HG02970 (cell line): ENCODE measurements around the gene MIPOL1.

ENCODE experiments used
- ATAC-seq: cut with Tn5 transposase; IDR thresholded peaks from one replicate; pipeline ENCODE4 v1.9.1; 2021; ENCODE audit warnings: mild to moderate bottlenecking, moderate library complexity, moderate number of reproducible peaks; ENCODE audit not compliant: unreplicated experiment, low FRiP score

The MIPOL1 gene

DNA sequence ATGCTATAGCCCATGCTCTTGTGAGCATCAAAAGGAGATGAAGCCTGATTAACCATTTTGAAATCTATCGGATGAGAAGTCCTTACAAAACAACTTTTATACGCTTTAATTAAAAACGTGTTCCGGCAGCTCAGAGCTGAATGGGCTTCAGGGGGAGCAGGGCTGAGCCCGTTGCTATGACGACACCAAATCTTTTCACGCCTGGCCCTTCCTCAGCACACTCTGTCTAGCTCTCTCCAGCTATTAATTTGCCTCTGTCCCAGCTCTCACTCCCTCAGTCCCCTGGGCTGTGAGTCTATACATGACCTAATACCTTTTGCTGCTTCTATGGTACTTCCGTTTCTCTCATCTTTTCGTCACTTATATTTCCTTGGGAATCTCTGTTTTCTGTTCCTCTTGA lies 381.5 kb downstream of the MIPOL1 start:
- no peak for ATAC-seq

DNA sequence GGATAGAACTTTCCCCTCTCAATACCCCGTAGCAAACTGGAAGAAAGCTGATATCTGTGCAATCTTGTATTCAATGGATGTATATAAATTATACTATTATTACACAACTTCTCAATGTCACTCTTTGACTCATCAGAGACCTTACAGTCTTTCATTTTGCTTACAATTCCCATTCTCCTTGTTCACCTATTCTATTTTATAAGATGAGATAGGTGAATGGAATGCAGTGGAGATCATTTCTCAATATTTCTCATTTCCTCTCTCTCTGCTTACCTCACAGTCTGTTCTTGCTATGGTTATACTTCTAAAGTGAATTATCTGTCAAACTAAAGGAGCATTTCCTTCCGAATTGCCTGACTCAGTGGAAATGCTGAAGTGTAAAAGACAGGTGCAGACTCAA lies 382.4 kb downstream of the MIPOL1 start:
- ATAC-seq, result no peak

DNA sequence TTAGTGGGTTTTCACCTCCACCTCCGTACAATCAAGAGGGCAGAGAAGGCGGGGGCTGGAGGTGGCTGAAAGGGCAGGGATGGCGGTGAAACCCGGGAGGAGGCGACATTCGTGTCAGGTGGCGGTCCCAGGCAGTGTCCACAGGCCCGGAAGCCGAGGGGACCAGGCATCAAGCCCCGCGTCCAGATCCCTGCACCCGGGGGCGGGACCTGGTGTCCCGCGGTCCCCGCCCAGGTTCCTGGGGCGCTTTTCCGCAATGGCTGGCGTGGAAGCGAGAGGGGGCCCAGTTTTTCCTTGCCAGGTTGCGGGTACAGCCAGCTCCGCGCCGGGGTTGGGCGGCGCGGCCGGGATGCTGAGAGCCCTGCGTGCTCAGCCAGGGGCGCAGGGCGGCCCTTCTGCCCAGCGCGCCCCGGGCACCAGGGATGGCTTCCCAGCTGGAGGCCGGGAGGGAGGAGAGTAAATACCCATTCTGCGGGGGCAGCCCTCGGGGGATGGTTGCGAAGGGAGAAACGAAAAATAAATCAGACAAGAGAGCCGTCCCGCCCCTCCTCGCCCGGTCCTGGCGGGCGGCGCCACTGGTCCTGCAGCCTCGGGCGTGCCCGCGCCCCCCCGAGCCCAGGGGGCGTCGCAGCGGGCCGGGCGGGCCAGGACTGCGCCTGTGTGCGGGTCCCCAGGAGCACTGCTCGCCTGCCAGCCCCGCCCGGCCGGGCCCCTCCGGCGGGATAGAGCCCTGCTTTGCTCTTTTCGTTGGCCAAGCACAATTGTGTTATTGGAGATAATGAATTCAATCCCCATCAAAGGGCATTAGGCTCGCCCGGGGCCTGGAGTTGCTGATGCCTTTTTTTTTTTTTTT lies 385.8 kb downstream of the MIPOL1 start:
- no peak for ATAC-seq

DNA sequence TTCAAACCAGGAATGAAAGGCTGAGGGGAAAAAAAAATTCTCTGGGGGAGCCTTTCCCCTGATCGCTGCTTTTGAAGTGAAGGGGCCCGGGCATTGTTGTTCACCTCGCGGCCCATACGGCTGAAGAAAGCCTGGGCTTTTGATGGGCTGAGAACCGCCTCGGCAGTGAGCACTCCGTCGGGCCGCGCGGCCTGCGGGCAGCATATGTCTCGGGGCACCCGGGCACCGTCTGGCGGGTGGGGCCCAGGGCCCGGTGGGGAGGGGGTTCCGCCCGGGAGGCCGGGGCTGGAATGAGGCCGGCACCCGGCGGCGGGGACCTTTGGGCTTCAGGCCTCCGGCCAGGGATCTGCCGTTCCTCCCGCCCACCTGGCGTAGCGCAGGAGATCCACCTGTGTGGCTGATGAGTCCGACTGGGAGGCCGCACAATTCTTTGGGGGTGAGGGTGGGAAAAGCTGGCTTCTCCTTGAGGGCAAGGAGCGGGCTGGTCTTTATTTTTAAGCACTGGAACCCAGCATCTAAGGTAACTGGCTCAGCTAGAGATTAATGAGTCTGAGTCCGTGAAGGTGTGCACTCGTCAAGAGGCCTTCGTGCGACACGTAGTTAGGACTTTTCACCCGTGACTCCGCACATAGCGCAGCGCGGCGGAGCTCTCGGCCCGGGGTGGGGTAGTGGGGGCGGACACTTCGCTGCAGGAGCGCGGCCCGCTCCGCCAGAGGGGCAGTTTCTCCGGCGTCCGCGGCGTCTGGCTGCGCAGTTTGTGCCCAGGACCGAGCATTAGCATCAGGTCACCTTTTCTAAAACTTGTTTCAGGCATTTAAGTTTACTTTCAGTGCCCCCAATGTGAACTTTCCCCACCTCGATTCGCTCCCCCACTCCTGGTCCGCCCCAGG lies 386.7 kb downstream of the MIPOL1 start:
- no peak for ATAC-seq

DNA sequence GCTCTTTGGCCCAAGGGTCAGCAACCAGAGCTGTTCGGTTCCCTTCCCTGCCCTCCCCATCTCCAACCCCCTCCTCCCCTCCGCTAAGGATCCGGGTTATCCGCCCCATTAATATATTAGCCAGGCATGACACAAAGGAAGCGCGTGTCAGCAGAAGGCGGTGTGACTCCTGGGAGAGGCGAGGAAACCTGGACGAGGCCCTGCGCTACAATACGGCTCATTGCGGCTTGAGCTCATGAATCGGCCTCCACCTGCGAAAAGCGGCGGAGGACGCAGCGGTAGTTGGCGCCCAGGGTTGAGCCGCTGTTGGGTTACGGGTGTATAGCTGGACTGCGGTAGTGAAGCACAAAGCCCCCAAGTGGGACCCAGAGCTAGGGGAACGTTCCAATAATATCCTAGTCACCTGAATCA lies 387.4 kb downstream of the MIPOL1 start:
- ATAC-seq, result no peak

DNA sequence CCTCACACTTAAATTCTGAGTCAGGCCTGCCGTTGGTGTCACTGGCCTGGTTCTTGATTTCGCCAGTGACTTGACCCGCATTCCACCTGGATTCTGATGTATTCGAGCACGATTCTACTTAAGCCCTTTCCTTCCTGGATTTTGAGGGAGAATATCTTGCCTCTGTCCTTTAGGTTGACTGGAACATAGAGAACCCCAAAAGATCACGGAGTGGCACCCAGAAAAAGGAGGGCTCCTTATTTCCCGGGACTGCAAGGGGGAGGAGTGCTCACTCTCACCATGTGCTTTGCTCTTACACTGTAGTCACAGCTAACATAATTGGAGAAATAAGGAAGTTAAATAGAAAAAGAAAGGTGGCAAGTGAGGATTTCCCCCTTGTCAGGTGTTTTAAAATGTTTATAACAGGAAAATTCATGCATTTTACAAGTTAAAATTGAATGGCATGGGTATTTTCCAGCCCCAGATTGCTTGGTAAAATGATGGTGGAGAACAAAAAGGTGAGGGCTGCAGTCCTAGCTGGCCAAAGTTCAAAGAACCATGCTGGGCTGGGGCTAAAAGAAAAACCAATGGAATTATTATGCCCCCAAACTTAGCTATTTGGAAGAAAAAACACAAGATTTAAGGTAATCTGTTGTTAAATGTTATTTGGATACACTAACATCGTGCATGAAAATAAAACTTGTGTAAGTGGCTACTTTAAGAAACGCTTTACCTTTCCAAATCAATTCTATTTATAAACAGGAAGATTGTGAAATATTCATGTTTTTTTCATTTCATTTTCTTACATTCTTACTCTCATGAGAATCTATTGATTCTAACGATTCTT lies 388.4 kb downstream of the MIPOL1 start:
- no peak for ATAC-seq

DNA sequence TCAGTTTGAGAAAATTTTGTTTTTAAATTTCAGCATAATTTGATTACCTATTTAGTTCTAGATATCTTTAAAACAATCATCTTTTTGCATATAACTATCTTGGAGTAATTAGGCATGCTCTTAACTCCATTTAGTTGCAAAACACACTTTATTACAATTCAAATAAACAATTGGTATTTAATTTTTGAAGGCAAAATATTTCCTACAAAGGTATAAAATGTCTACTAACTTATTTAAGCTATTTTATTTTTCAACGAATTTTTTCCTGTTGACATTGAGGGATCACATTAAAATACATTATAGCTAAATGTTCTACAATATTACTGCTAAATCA lies 389.0 kb downstream of the MIPOL1 start:
- ATAC-seq, result no peak

DNA sequence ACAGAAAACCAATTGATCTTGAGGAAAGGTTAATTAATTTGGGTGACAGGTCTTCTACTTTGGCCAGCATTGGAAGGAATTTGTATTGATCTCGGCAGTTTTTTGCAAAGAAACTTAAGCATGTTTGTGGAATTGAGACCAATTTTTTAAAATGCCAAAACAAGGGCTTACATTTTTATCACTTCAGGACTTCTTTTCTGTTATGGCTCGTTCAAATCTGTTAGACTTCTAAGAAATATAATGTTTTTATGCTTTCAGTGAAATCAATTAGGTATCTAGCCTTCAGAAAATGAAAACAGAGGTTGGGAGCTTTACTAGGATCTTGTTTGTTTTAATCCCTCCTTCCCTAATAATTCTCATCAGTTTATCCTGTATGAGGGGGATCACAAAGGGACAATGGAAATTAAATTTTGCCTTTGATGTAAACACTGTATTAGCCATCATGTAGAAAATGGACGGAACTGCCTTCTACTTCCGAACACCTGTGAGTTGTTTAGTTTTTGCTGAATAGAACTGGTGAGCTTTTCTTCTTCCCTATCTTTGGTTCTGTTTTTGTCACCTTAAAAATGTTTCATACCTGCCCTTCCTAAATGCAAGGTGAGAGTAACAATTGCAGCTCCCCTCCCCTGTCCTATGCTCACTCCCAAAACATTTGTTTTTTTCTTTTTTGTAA lies 389.5 kb downstream of the MIPOL1 start:
- no peak for ATAC-seq

DNA sequence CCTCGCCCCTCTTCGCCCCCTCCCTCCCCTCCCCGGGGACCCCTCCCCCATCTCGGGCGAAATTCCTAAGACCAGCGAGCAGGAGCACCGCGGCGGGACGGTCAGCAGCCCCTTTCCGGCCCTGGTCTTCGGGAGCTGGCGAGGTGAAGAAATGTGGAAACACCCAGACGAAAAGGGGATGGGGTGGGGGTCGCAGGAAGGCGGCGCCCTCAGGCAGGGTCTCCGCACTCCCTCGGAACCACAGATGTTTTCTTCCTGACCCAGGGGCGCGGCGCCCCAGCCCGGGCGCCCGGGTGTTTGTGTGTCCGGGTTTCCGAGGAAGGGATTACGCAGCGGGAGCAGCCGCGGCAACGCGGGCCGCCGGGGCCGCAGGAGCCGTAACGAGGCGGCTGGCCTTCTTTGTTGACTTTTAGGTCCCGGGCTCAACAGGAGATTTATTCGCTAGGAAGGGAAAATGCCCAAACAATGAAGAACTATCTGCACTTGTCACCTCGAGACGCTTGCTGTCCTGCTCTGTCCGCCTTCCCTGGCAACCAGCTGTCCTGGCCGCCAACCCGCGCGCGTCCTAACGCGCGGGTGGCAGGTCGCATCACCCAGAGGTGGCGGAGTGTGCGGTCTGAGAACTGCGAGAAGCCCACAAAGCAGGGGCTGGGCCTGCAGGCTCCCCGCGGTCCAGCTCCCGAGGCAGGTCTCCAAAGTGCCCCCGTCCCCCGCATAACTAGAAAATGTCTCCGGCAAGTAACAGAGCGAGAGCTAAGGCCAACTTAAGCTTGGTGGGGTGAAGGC lies 390.3 kb downstream of the MIPOL1 start:
- ATAC-seq, result no peak

DNA sequence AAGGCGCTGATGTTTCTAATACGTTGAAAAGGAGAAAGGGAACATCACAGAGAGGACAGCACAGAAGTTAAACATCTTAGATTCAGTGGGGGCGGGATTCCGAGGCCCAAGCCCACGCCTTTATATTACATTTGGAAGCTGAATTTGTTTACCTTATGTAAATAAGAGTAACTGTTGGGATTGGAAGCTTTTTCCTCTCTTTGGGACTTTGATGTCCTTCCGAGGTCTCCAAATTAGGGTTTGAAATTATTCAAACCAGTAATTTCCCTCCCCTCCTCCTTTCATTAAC lies 390.9 kb downstream of the MIPOL1 start:
- ATAC-seq, result no peak

DNA sequence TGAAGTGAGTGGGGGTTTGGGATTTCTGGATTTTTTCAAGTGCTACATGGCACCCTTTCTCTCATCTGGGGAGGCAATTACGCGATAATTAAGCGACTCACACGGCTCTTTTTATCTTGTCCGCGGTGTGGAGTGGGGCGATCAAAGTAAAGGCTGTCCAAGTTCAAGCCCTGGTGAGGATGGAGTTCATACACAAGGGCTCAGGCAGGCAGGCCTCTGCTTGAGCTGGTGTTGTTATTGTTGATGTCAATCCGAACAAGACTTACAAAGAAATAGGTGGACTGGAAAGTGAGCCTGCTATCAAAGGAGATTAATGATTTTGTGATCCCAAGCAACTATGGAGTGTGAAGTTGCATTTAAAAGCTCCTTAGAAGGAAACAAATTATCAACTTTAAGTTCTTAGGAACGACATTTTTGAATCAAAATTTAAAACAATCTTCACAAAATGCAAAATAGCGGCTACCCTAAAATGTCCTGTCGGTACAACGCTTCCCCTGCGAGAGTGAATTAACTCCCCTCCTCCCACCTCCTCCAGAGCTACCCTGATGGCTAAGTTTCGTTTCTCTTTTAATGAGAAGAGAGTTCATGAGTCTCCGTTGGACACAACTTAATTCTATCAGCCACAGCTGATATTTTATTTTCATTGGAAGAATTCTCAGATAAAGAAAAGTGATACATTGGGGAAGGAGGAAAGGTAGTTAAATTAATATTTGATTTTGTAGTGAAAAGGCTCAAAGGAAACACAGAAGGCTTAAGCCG lies 391.4 kb downstream of the MIPOL1 start:
- ATAC-seq, result no peak

DNA sequence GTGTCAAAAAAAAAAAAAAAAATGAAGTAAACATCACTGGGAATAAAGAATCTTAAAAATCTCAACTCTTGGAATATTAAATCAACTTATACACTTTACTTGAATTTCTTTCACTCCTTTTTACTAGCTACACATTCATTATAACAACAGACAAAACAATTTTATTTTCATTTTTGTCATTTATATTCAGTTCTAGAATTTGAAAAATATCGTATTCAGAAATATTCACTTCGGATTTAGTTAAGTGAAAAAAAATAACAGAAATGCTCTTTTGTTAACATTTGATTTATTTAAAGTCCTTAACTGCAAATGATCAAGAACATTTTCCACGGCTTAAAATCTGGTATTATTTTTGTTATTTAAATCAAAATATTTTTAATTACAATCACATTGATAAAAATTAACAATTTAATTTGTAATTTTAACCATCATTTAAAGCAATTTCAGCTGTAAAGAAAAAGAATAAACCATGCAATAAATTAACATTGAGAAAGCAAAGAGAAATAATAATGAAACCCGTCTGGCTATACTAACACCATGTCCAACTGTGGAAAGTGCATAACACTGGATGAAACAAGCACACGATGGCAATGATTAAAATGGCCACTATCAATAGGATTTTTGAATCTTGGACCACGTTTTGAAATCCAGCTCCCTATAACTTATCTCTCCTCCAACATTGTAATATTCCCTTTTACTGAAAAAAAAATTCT lies 392.1 kb downstream of the MIPOL1 start:
- no peak for ATAC-seq

DNA sequence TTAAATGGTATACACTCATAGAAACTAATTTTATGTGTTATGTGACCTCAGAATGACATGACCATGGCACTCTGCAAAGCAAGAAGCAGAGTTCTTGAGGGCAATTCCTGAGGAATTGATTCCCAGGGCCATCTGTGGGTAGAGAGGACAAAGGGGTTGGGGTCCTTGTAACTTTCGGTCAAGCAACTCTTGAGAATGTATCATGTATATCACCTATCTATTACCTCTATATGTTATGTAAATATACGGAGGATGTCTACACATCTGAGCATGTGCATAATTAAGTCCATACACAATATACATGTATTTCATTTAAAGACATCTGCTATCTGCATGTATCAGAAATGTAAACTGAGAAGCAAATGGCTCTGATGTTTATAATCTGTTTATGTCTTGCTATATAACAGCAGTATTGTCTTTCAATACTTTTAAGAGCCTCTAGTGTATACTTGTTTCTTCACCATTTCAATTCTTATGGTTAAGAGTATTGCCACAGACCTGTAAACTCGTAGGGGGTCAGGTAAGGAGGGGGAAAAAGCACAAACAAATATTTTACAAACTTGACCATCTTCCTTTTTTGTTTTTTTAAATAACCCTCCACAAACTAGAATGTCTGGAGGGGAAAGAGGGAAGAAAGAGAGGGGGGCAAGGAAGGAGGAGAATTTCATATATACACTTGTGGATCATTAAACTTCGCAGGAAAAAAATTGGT lies 392.8 kb downstream of the MIPOL1 start:
- no peak for ATAC-seq

DNA sequence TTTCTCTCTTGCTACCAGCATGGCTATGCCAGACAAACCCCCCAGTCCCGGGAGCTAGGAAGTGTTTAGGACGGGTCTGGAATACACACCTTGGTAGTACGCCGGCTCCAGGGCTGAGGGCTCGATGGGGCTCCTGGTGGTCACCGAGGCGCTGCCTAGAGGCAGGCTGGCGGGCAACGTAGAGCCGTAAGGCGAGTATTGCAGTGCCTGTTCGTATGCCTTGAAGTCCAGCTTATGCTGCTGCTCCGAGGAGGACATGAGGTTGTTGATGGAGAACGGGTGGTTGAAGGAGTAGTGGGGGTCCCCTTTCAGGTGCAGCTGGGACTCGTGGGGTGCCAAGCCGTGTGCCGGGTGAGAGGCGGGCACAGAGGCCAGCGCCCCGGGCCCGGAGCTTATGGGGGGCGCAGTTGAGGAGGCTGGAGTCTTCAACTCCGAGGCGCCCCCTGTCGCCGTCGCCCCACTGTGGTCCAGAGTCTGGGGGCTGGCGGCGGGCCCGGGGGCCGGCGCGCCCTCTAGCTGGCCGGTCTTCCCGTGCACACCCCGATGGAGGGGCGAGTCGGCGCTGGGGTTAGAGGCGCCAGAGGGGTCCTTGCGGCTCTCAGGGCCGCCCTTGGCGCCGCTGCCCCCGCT lies 393.7 kb downstream of the MIPOL1 start:
- no peak for ATAC-seq

DNA sequence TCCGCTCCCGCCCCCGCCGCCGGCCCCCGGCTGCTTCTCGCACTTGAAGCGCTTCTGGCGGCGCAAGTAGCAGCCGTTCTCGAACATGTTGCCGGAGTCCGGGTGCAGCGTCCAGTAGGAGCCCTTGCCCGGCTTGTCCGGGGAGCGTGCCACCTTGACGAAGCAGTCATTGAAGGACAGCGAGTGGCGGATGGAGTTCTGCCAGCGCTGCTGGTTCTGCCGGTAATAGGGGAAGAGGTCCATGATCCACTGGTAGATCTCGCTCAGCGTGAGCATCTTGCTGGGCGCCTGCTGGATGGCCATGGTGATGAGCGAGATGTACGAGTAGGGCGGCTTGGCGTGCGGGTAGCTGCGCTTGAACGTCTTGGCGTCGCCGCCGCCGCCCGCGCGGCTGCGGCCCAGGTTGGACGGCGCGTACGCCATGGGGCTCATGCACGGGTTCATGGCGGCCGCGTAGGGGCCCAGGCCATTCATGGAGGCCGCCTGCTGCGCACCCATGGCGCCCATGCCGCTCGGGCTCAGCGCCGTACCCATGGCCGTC lies 394.3 kb downstream of the MIPOL1 start:
- ATAC-seq, result no peak

DNA sequence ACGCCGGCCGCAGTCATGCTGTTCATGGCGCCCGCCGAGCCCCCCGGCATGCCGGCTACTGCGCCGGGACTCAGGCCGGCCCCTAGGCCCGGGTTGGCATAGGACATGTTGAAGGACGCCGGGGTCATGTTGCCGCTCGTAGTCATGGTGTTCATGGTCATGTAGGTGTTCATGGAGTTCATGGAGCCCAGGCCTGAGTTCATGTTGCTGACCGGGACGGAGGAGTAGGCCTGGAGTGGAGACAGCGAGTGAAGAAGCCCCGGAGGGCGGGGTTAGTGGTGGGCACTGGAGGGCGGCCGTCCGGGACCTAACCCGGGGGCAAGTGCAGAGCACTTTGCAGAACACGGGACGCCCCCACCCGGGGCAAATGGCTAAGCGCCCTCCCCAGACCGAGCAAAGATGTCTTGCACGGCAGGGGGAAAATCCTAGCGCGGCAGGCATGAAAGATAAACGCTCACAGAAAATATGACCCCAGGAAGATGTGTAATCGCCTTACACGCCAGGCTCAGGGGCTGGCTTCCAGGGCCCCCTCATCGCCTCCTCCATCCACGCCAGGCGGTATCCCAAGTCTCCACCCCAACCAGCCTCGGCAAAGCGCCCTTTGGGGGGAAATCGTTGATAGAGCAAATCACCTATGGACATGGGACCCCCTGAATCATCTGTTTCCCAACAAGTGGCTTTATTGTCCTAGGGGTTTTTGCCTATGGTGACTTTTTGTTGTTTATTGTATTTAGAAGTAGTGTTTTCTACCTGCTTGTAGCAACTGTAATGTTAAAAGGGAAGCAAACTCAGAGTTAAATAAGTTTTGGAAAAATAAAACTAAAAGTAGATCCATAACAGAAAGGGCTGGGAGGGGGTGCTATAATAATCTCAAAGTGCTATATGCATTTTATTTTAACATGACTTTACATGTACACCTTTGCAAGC lies 395.0 kb downstream of the MIPOL1 start:
- ATAC-seq, result no peak
